ENCODE data around the gene S100A12.

Gene S100A12

GRCh38 chr1:153396461-153396860 is 21.0 kb upstream of the S100A12 start:
- no peak for DNase-seq

GRCh38 chr1:153395776-153396175 is 20.4 kb upstream of the S100A12 start:
- DNase-seq: no peak

GRCh38 chr1:153395136-153395685 is 19.8 kb upstream of the S100A12 start:
- DNase-seq: peak; percentile 37

- no peak for DNase-seq
These were observed 19.0 kb upstream of the S100A12 start for GRCh38 chr1:153394391-153394790.

GRCh38 chr1:153393926-153394325 is 18.5 kb upstream of the S100A12 start:
- no peak for DNase-seq

- no peak for DNase-seq
These were observed 17.4 kb upstream of the S100A12 start for GRCh38 chr1:153392822-153393221.

GRCh38 chr1:153392258-153392657 is 16.8 kb upstream of the S100A12 start:
- no peak for DNase-seq

- peak; percentile 53 for DNase-seq
These were observed 15.7 kb upstream of the S100A12 start, which contains the start of gene S100A8 for GRCh38 chr1:153390938-153391710. Gene S100A8 (minus strand): TSS chr1:153391073. CDS start chr1:153390535, 538 bp downstream.

GRCh38 chr1:153389973-153390879 is 14.8 kb upstream of the S100A12 start:
- DNase-seq: no peak

- DNase-seq: no peak
These were observed 14.0 kb upstream of the S100A12 start for GRCh38 chr1:153389401-153389800.

GRCh38 chr1:153387785-153388184 is 12.4 kb upstream of the S100A12 start:
- no peak for DNase-seq

GRCh38 chr1:153387001-153387400 is 11.6 kb upstream of the S100A12 start:
- no peak for DNase-seq

GRCh38 chr1:153386500-153386901 is 11.1 kb upstream of the S100A12 start:
- DNase-seq: peak; percentile 80

- no peak for DNase-seq
These were observed 9.6 kb upstream of the S100A12 start for GRCh38 chr1:153384958-153385580.

GRCh38 chr1:153380711-153381110 is 5.3 kb upstream of the S100A12 start:
- no peak for DNase-seq

- no peak for DNase-seq
These were observed 4.2 kb upstream of the S100A12 start for GRCh38 chr1:153379591-153379990.

GRCh38 chr1:153374071-153374470 is 1.4 kb downstream of the S100A12 start:
- no peak for DNase-seq

GRCh38 chr1:153372571-153372970 is 2.9 kb downstream of the S100A12 start:
- no peak for DNase-seq

GRCh38 chr1:153371231-153371630 is 4.2 kb downstream of the S100A12 start:
- DNase-seq: no peak

- no peak for DNase-seq
These were observed 5.3 kb downstream of the S100A12 start for GRCh38 chr1:153370146-153370545.

- no peak for DNase-seq
These were observed 6.9 kb downstream of the S100A12 start for GRCh38 chr1:153368495-153368894.

- DNase-seq: no peak
These were observed 8.3 kb downstream of the S100A12 start for GRCh38 chr1:153367090-153367489.

GRCh38 chr1:153366261-153366660 is 9.2 kb downstream of the S100A12 start:
- DNase-seq: no peak
